ENCODE results near the gene PLA2R1.

The PLA2R1 gene

GRCh38 chr2:160028431-160029269 is 33.8 kb downstream of the PLA2R1 start:
- DNase-seq = no peak

GRCh38 chr2:160022162-160022561 is 40.3 kb downstream of the PLA2R1 start:
- DNase-seq = no peak

GRCh38 chr2:160019374-160020090 is 42.9 kb downstream of the PLA2R1 start:
- DNase-seq = no peak

- no peak for DNase-seq
Measured at GRCh38 chr2:160015746-160016145, 46.7 kb downstream of the PLA2R1 start.

GRCh38 chr2:160014227-160014626 is 48.2 kb downstream of the PLA2R1 start:
- no peak for DNase-seq

- no peak for DNase-seq
Measured at GRCh38 chr2:160010361-160011145, 51.9 kb downstream of the PLA2R1 start.

- no peak for DNase-seq
Measured at GRCh38 chr2:160007111-160007510, 55.3 kb downstream of the PLA2R1 start.

GRCh38 chr2:160006475-160006874 is 55.9 kb downstream of the PLA2R1 start:
- DNase-seq = no peak

GRCh38 chr2:160005908-160006307 is 56.5 kb downstream of the PLA2R1 start:
- no peak for DNase-seq

GRCh38 chr2:160005476-160005875 is 56.9 kb downstream of the PLA2R1 start:
- DNase-seq = no peak

- no peak for DNase-seq
Measured at GRCh38 chr2:159998961-159999360, 63.5 kb downstream of the PLA2R1 start.

GRCh38 chr2:159998243-159998642 is 64.2 kb downstream of the PLA2R1 start:
- DNase-seq = no peak

GRCh38 chr2:159996792-159997546 is 65.4 kb downstream of the PLA2R1 start:
- no peak for DNase-seq

- DNase-seq = no peak
Measured at GRCh38 chr2:159995038-159995437, 67.4 kb downstream of the PLA2R1 start.

- no peak for DNase-seq
Measured at GRCh38 chr2:159989249-159989648, 73.2 kb downstream of the PLA2R1 start.

- no peak for DNase-seq
Measured at GRCh38 chr2:159988412-159988970, 73.9 kb downstream of the PLA2R1 start.

GRCh38 chr2:159987181-159987580 is 75.2 kb downstream of the PLA2R1 start:
- no peak for DNase-seq

GRCh38 chr2:159985656-159986055 is 76.8 kb downstream of the PLA2R1 start:
- no peak for DNase-seq

GRCh38 chr2:159984034-159984433 is 78.4 kb downstream of the PLA2R1 start:
- DNase-seq = no peak

- no peak for DNase-seq
Measured at GRCh38 chr2:159982842-159983785, 79.3 kb downstream of the PLA2R1 start.

- no peak for DNase-seq
Measured at GRCh38 chr2:159982270-159982669, 80.1 kb downstream of the PLA2R1 start.

Measured in midbrain (tissue), 1 donor.